ENCODE data around the gene MTG1.
"Not testable (repeated sequence)": the region's sequence is repeated elsewhere in the genome, so short reads cannot be mapped to it uniquely, and the experiment has no call there.

MTG1 gene

DNA sequence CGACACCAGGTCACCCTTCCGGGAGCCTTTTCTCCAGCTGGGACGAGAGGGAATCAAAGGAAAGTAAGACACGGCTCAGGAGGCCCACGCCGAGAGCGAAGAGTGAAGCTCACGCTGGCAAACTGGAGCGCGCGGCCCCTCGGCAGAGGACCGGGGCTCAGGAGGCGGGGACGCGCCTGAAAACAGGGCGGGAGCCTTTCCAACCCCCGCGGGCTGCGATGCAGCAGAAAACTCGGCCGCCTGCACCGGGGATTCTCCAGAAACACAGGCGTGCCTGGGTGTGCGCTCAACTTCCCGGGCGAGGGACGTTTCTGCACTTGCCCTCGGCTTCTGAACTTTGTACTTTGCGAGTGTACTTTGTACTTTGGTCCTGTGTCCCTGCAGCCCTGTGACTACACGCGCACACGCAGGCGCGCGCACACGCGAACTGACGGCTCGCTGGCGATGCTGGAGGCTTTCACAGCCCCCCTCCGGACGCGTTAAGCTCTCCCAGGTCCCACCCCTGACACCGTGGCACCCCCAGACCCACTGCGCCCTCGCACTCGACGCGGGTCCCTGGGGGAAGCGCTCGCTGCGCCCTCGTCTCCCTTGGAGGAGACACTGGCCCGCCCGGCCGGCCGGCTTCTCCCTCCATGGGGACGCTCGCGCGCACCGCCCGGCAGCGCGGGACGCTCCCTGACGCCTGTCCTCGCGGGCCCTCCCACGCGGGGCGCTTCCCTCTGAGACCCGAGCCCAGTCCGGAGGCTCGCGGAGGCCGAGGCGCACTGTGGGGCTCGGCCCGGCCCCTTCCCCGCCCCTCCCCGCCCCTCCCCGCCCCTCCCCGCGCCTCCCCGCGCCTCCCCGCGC is 15.5 kb upstream of the MTG1 start:
- no peak for DNase-seq (ENCODE audit: low read depth in 2 of 2)

- DNase-seq (ENCODE audit: low read depth in 2 of 2) = no peak
Observed at GRCh38 chr10:133379152-133379800, 14.7 kb upstream of the MTG1 start, which contains the start of gene PAOX. PAOX (plus strand) TSS chr10:133379262; CDS start chr10:133379317, 55 bp downstream.

GRCh38 chr10:133379801-133380666 is 13.9 kb upstream of the MTG1 start:
- DNase-seq (ENCODE audit: low read depth in 2 of 2) = no peak

DNA sequence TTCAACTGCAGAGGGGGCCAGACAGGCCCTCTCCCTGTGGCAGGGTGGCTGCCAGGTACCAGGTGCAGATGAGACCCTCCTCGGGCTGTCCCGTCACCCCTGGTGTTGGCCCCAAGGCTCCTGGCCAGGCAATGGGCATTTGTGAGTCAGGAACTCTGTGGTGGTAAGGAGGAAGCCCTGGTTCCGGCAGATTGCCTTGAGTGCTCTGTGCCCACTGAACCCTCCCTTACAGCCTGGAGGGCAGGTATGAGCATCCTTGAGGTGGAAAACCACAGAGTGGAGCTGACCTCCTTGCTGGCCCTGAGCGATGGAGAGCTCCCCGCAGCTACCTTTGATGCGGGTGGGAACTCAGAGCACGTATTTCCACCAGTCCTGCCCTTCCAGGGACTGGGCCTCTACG is 12.9 kb upstream of the MTG1 start:
- DNase-seq (ENCODE audit: low read depth in 2 of 2) = no peak

DNA sequence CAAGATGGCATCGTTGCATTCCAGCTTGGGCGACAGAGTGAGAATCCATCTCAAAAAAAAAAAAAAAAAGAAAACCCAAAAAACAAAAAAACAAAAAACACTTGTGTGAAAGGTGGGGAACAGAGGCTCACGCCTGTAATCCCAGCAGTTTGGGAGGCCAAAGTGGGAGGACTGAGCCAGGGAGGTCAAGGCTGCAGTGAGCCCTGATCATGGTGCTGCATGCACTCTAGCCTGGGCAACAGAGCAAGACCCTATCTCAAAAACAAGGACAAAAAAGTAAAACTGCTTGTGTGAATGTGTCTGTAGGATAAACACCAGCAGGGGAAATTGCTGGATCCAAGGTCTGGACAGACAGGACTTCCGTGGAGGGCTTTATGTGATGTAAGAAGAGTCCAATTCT is 10.4 kb upstream of the MTG1 start:
- DNase-seq (ENCODE audit: low read depth in 2 of 2) = no peak

DNA sequence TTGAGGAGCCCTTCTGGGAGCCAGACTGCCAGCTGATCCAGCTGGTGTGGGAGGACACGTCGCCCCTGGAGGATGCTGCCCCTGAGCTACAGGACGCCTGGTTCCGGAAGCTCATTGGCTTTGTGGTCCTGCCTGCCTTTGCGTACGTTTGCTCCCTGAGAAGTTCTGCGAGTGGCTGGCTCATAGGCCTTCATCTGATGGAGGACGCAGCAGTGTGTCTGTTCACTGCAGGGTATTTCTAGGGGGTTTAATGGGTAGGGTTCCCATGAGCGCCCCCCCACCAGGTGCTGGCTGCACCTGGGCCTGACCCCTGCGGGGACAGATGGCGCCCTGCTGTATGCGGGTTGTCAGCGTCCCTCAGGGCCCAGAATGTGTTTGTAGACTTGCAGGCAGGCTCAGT is 9.9 kb upstream of the MTG1 start:
- no peak for DNase-seq (ENCODE audit: low read depth in 2 of 2)

GRCh38 chr10:133385214-133385613 is 8.7 kb upstream of the MTG1 start:
- DNase-seq (ENCODE audit: low read depth in 2 of 2) = no peak

DNA sequence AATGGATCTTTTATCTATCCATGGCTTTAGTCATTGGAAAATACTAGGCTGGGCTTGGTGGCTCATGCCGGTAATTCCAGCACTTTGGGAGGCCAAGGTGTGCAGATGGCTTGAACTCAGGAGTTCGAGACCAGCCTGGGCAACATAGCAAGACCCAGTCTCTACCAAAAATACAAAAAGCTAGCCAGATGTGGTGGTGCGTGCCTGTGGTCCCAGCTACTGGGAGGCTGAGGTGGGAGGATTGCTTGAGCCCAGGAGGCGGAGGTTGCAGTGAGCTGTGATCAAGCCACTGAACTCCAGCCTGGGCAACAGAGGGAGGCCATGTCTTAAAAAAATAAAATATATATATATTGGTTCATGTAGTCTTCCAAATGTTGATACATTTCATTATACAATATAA is 7.0 kb upstream of the MTG1 start:
- DNase-seq (ENCODE audit: low read depth in 2 of 2) = not testable (repeated sequence)

GRCh38 chr10:133388236-133388972 is 5.6 kb upstream of the MTG1 start:
- no peak for DNase-seq (ENCODE audit: low read depth in 2 of 2)

GRCh38 chr10:133388973-133389818 is 4.8 kb upstream of the MTG1 start:
- no peak for DNase-seq (ENCODE audit: low read depth in 2 of 2)

DNA sequence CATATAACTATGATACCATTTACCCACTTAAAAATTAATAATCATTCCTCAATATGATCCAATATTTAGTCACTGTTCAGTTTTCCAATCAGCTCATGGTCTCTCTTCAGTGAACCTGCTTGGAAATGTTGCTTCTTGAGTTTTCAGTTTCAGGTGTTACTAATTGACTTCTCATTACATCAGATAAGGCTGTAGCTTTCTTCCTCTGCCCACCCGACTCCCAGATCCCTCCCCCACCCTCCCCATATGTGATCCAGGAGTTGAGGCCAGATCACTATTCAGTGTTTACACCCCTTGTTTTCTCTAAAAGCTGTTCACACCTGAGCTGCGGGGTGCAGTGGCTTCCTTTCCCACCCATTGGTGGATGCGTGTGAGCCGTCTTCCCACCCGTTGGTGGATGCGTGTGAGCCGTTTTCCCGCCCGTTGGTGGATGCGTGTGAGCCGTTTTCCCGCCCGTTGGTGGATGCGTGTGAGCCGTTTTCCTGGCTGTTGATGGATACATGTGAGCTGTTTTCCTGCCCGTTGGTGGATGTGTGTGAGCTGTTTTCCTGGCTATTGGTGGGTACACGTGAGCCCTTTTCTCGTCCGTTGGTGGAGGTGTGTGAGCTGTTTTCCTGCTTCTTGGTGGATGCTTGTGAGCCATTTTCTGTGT is 3.2 kb upstream of the MTG1 start:
- DNase-seq (ENCODE audit: low read depth in 2 of 2) = no peak

- no peak for DNase-seq (ENCODE audit: low read depth in 2 of 2)
Observed at GRCh38 chr10:133391249-133391635, 2.7 kb upstream of the MTG1 start.

DNA sequence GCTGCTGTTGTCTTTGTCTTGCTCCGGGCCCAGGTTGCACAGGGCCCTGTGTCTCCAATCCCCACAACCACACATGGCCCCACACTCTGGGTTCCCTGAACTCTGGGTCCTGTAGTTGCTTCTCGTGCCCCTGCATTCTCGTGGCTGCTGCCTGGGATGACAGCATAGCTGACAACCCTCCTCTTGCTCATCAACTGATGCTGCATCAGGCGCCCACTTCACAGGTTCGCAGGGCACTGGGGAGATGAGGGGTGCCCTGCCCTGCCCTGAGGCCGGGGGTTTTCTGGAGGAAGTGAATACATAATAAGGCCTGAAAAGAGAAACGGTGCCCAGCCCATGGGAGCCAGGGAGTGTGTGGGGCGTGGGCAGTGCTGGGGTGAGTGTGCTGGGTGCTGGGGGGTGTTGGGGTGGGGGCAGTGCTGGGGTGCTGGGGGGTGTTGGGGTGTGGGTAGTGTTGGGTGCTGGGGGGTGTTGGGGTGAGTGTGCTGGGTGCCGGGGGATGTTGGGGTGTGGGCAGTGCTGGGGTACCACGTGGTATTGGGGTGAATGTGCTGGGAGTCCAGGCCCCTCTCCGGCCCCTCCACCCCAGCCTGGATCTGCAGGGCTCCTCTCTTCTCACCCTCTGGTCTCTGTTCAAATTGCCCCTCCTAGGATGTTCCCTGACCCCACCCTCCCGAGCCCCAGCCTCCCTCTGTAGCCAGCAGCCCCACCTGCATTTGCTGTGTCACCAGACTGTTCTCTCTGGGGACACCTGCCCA is 2.0 kb upstream of the MTG1 start:
- DNase-seq (ENCODE audit: low read depth in 2 of 2) = no peak

DNA sequence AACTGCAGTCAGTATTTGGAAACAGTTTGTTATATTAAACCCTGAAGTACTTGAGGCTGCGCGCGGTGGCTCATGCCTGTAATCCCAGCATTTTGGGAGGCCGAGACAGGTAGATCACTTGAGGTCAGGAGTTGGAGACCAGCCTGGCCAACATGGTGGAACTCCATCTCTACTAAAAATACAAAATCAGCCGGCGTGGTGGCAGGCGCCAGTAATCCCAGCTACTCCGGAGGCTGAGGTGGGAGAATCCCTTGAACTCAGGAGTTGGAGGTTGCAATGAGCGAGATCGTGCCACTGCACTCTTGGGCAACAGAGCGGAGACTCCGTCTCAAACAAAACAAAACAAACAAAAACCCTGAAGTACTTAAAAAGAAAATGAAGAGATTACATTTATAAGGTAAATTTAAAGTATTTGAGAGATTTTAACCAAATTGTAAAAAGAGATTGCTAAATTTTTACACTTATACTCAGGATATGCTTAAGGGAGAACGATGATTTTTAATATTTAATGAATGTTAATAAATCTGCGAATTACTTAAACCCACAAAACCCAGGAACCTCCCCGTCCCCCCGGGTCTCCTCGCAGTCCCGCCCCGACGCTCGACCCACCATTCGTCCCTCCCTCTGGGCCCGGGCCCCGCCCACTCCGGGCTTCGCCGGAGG is 425 bp upstream of the MTG1 start:
- DNase-seq (ENCODE audit: low read depth in 2 of 2) = no peak

GRCh38 chr10:133394801-133395221 is 854 bp downstream of the MTG1 start:
- no peak for DNase-seq (ENCODE audit: low read depth in 2 of 2)

DNA sequence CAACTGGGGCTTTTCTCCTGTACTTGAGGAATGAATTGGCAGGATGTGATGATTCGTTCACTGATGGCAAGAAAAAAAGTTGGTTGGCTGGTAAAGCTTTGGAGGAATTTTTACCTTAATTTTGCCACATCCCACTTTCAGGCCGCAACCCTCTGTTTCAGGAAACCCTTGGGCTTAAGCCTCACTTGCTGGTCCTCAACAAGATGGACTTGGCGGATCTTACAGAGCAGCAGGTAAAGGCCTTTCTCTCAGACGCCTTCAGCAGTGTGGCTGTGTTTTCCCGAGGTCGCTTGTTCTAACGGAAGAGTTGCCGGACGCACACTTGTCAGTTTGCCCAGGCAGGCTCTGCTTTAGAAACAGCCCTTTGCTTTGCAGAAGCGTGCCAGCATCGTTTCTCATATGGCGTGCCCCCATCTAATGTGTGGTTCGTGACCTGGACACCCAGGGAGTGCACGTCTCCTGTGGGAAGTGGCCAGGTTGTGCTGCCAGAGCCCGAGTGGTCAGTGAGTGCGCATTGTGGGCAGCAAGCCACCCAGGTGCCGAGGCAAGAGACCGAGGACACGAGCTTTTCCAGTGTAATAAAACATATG is 2.2 kb downstream of the MTG1 start:
- no peak for DNase-seq (ENCODE audit: low read depth in 2 of 2)

DNA sequence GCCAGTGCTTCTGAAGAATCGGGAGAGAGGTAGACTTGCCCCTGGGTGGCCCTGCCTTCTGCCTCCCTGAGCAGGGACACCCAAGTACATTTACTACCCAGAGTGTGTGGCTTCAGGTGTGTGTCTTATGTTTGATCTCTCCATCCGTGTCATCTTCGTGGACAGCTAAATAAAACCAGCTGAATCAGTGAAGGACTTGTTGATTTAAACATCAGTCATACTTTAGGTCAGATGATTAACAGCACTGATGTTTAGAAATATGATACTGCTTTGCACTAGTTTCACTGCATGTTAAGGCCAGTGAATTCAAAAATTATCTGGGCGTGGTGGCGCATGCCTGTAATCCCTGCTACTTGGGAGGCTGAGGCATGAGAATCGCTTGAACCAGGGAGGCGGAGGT is 4.0 kb downstream of the MTG1 start:
- no peak for DNase-seq (ENCODE audit: low read depth in 2 of 2)

DNA sequence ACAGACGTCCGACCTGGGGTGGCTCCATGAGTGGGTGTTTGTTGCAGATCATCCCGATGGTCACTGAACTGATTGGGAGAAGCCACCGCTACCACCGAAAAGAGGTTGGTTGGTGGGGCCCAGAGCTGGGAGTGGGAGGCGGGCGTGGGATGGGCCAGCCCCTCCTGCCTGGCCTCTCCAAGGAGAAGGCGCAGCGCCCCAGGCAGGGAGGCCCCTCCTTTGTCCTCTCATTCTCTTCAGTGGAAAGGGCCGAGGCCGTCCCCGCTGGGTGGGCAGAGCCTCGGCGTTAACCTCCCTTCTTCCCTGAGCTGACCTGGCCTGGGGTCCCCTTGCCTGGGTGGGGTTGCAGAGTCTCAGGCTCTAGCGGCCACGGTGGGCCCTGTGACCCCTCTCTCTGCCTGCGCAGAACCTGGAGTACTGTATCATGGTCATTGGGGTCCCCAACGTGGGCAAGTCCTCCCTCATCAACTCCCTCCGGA is 5.2 kb downstream of the MTG1 start:
- DNase-seq (ENCODE audit: low read depth in 2 of 2) = no peak

Data from stimulated activated CD4-positive, alpha-beta T cell treated with anti-CD3 and anti-CD28 coated beads, Interleukin-1b, Interleukin-23, amount 100 ng/mL, for 1 hour (primary cell).